OCI-LY1 (cell line): ENCODE data around the gene VENTX.

ENCODE experiments used
- H2AFZ ChIP-seq: fragments of 200-600 bp; sonication (generic), shearing (Covaris generic); 2 replicates; pipeline ENCODE4 v1.6.0; 2014; ENCODE audit warnings: antibody characterized with exemption, mild to moderate bottlenecking, low read length
- H3F3A ChIP-seq: fragments of 200-600 bp; sonication (generic), shearing (Covaris generic); 2 replicates; pipeline ENCODE4 v1.6.0; 2014; ENCODE audit warnings: mild to moderate bottlenecking, antibody characterized with exemption, low read length, moderate library complexity; ENCODE audit not compliant: insufficient read depth
- H3K27ac ChIP-seq: fragments of 200-600 bp; sonication (generic); 2 replicates; pipeline ENCODE4 v1.5.1; 2014; ENCODE audit warnings: low read length, mixed run types, mild to moderate bottlenecking, low read depth; ENCODE audit not compliant: poor library complexity, severe bottlenecking
- H3K27me3 ChIP-seq: fragments of 200-600 bp; sonication (generic); 2 replicates; pipeline ENCODE4 v1.6.0; 2014; ENCODE audit warnings: antibody characterized with exemption, mild to moderate bottlenecking, low read length, moderate library complexity; ENCODE audit not compliant: insufficient read depth
- H3K36me3 ChIP-seq: fragments of 200-600 bp; sonication (generic); 2 replicates; pipeline ENCODE4 v1.6.1; 2014; ENCODE audit warnings: mild to moderate bottlenecking, antibody characterized with exemption, low read length, moderate library complexity, mixed read lengths; ENCODE audit not compliant: insufficient read depth
- H3K4me1 ChIP-seq: fragments of 200-600 bp; sonication (generic); 2 replicates; pipeline ENCODE4 v1.5.1; 2014; ENCODE audit warnings: mild to moderate bottlenecking, low read length, moderate library complexity; ENCODE audit not compliant: insufficient read depth, severe bottlenecking
- H3K4me2 ChIP-seq: fragments of 200-600 bp; sonication (generic), shearing (Covaris generic); 2 replicates; pipeline ENCODE4 v1.6.1; 2014; ENCODE audit warnings: low read length
- H3K4me3 ChIP-seq: fragments of 200-600 bp; sonication (generic); 2 replicates; pipeline ENCODE4 v1.5.1; 2014; ENCODE audit warnings: low read length, low read depth, mild to moderate bottlenecking, mixed read lengths; ENCODE audit not compliant: poor library complexity, severe bottlenecking
- H3K79me2 ChIP-seq: fragments of 200-600 bp; shearing (Covaris generic); 2 replicates; pipeline ENCODE4 v1.6.1; 2016; ENCODE audit warnings: mixed run types, low read length, mixed read lengths; ENCODE audit not compliant: insufficient read depth
- H3K9ac ChIP-seq: fragments of 200-600 bp; sonication (generic), shearing (Covaris generic); 2 replicates; pipeline ENCODE4 v1.6.1; 2014; ENCODE audit warnings: mild to moderate bottlenecking, low read length, mixed read lengths
- H3K9me2 ChIP-seq: fragments of 200-600 bp; sonication (generic), shearing (Covaris generic); 2 replicates; pipeline ENCODE4 v1.6.1; 2014; ENCODE audit warnings: low read depth, mild to moderate bottlenecking, low read length, mixed read lengths
- H3K9me3 ChIP-seq: fragments of 200-600 bp; shearing (Covaris generic); 2 replicates; pipeline ENCODE4 v1.6.1; 2014; ENCODE audit warnings: low read length, mixed read lengths
- H4K20me1 ChIP-seq: fragments of 200-600 bp; sonication (generic), shearing (Covaris generic); 2 replicates; pipeline ENCODE4 v1.6.0; 2016; ENCODE audit warnings: mild to moderate bottlenecking, low read length; ENCODE audit not compliant: insufficient read depth
- CTCF ChIP-seq: fragments of 200-600 bp; sonication (generic), shearing (Covaris generic); IDR thresholded peaks from 2 replicates; pipeline ENCODE4 v1.5.1; 2017; ENCODE audit warnings: mild to moderate bottlenecking, antibody characterized with exemption, low read length, moderate library complexity, mixed read lengths
- EZH2 ChIP-seq: fragments of 200-600 bp; sonication (generic), shearing (Covaris generic); IDR thresholded peaks from 2 replicates; pipeline ENCODE4 v1.8.0; 2017; ENCODE audit warnings: borderline replicate concordance, mixed run types, mild to moderate bottlenecking, antibody characterized with exemption, low read length, moderate library complexity, mixed read lengths

VENTX gene

GRCh38 chr10:133258066-133258817 is 20.6 kb downstream of the VENTX start:
- Histone ChIP-seq H3K4me2 (no peak overlapping the region), H3F3A (no peaks in the 10 kb centered on the region), H3K27ac (no peak overlapping the region), H3K4me3 (no peak overlapping the region), H3K4me1 (peaks cover 9% of the 10 kb centered on the region), H3K79me2 (no peaks in the 10 kb centered on the region), H3K9ac (no peak overlapping the region), H4K20me1 (no peaks in the 10 kb centered on the region), H3K27me3 (peaks cover 8% of the 10 kb centered on the region), H3K9me2 (no peaks in the 10 kb centered on the region), H2AFZ (no peak overlapping the region), H3K9me3 (no peaks in the 10 kb centered on the region), H3K36me3 (no peaks in the 10 kb centered on the region)
- no peak for TF ChIP-seq CTCF
- TF ChIP-seq EZH2, result no peak

GRCh38 chr10:133258818-133259601 is 21.4 kb downstream of the VENTX start:
- Histone ChIP-seq H3K9me2 (no peaks in the 10 kb centered on the region), H3K9me3 (no peaks in the 10 kb centered on the region), H4K20me1 (no peaks in the 10 kb centered on the region), H3K4me3 (no peak overlapping the region), H3K36me3 (no peaks in the 10 kb centered on the region), H3K9ac (no peak overlapping the region), H3K79me2 (no peaks in the 10 kb centered on the region), H3F3A (no peaks in the 10 kb centered on the region), H3K27ac (no peak overlapping the region), H3K4me2 (no peak overlapping the region), H3K27me3 (peaks cover 12% of the 10 kb centered on the region), H2AFZ (no peak overlapping the region), H3K4me1 (peaks cover 9% of the 10 kb centered on the region)
- TF ChIP-seq CTCF, result no peak
- TF ChIP-seq EZH2, result no peak

- Histone ChIP-seq H3F3A (no peaks in the 10 kb centered on the region), H3K9me3 (no peaks in the 10 kb centered on the region), H3K4me1 (peaks cover 9% of the 10 kb centered on the region), H4K20me1 (no peaks in the 10 kb centered on the region), H3K4me3 (no peak overlapping the region), H3K27ac (no peak overlapping the region), H3K9ac (no peak overlapping the region), H2AFZ (no peak overlapping the region), H3K9me2 (no peaks in the 10 kb centered on the region), H3K4me2 (no peak overlapping the region), H3K36me3 (no peaks in the 10 kb centered on the region), H3K79me2 (no peaks in the 10 kb centered on the region), H3K27me3 (peaks cover 12% of the 10 kb centered on the region)
- no peak for TF ChIP-seq EZH2
- no peak for TF ChIP-seq CTCF
Observed at GRCh38 chr10:133259602-133259989, 21.9 kb downstream of the VENTX start.
